Liver (tissue), 3 donors: ENCODE data around the gene HOXD13.

ENCODE experiments used
- ATF3 ChIP-seq: IDR thresholded peaks from 2 replicates; pipeline ENCODE4 v1.6.1; 2016; ENCODE audit warnings: antibody characterized with exemption
- EGR1 ChIP-seq, 2 donors: IDR thresholded peaks; 2 replicates each; pipeline ENCODE4 v1.6.1; 2016 to 2018; ENCODE audit warnings: antibody characterized with exemption in 2 of 2, low read depth in 2 of 2
- GABPA ChIP-seq, 2 donors: IDR thresholded peaks in 1 of 2; conservative IDR thresholded peaks in 1 of 2; 2 replicates each; pipeline ENCODE4 v1.6.1; 2016; ENCODE audit warnings: antibody characterized with exemption in 2 of 2, mild to moderate bottlenecking in 1 of 2, moderate library complexity in 1 of 2
- HNF4G ChIP-seq: IDR thresholded peaks from 2 replicates; pipeline ENCODE4 v1.6.1; 2016; ENCODE audit warnings: antibody characterized with exemption
- JUND ChIP-seq, 2 donors: IDR thresholded peaks; 2 replicates each; pipeline ENCODE4 v1.6.1; 2016; ENCODE audit warnings: antibody characterized with exemption in 2 of 2
- RAD21 ChIP-seq, 2 donors: IDR thresholded peaks; 2 replicates each; pipeline ENCODE4 v1.6.1; 2016; ENCODE audit warnings: antibody characterized with exemption in 2 of 2, mild to moderate bottlenecking in 2 of 2
- REST ChIP-seq: IDR thresholded peaks from 2 replicates; pipeline ENCODE4 v1.6.1; 2016; ENCODE audit warnings: antibody characterized with exemption, mild to moderate bottlenecking
- SP1 ChIP-seq: IDR thresholded peaks from 2 replicates; pipeline ENCODE4 v1.6.1; 2018; ENCODE audit warnings: antibody characterized with exemption, mild to moderate bottlenecking
- TAF1 ChIP-seq: conservative IDR thresholded peaks from 2 replicates; pipeline ENCODE4 v1.6.1; 2016; ENCODE audit warnings: antibody characterized with exemption, mild to moderate bottlenecking
- TF ChIP-seq, protein P1 (sequence below): fragments of 150-350 bp; IDR thresholded peaks from 2 replicates; pipeline ENCODE4 v1.5.1; 2017; ENCODE audit warnings: improper control_type of control experiment, low read depth, low read length; ENCODE audit not compliant: missing input control
- TF ChIP-seq, protein P2 (sequence below): IDR thresholded peaks from 2 replicates; pipeline ENCODE4 v1.6.1; 2016; ENCODE audit warnings: antibody characterized with exemption
- TF ChIP-seq, protein P3 (sequence below): IDR thresholded peaks from 2 replicates; pipeline ENCODE4 v1.6.1; 2016; ENCODE audit warnings: antibody characterized with exemption
- donor health status: healthy.
- donor health status: healthy.

GRCh38 chr2:176138923-176139660, 46.6 kb downstream of the HOXD13 start:
- TF ChIP-seq REST (no peak), SP1 (no peak), EGR1 (IDR thresholded peaks at IDR 0.05; ENCODE audit: low read depth in 2 of 2) (no peak), RAD21 (IDR thresholded peaks at IDR 0.05) (no peak), TAF1 (no peak), GABPA (IDR thresholded peaks at IDR 0.05 in 1 of 2, conservative IDR thresholded peaks at IDR 0.05 in 1 of 2) (no peak), ATF3 (no peak), JUND (IDR thresholded peaks at IDR 0.05) (no peak), HNF4G (no peak)
- TF ChIP-seq, protein P1, sequence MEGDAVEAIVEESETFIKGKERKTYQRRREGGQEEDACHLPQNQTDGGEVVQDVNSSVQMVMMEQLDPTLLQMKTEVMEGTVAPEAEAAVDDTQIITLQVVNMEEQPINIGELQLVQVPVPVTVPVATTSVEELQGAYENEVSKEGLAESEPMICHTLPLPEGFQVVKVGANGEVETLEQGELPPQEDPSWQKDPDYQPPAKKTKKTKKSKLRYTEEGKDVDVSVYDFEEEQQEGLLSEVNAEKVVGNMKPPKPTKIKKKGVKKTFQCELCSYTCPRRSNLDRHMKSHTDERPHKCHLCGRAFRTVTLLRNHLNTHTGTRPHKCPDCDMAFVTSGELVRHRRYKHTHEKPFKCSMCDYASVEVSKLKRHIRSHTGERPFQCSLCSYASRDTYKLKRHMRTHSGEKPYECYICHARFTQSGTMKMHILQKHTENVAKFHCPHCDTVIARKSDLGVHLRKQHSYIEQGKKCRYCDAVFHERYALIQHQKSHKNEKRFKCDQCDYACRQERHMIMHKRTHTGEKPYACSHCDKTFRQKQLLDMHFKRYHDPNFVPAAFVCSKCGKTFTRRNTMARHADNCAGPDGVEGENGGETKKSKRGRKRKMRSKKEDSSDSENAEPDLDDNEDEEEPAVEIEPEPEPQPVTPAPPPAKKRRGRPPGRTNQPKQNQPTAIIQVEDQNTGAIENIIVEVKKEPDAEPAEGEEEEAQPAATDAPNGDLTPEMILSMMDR = no peak
- TF ChIP-seq, protein P2, sequence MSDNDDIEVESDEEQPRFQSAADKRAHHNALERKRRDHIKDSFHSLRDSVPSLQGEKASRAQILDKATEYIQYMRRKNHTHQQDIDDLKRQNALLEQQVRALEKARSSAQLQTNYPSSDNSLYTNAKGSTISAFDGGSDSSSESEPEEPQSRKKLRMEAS = no peak
- TF ChIP-seq, protein P3, sequence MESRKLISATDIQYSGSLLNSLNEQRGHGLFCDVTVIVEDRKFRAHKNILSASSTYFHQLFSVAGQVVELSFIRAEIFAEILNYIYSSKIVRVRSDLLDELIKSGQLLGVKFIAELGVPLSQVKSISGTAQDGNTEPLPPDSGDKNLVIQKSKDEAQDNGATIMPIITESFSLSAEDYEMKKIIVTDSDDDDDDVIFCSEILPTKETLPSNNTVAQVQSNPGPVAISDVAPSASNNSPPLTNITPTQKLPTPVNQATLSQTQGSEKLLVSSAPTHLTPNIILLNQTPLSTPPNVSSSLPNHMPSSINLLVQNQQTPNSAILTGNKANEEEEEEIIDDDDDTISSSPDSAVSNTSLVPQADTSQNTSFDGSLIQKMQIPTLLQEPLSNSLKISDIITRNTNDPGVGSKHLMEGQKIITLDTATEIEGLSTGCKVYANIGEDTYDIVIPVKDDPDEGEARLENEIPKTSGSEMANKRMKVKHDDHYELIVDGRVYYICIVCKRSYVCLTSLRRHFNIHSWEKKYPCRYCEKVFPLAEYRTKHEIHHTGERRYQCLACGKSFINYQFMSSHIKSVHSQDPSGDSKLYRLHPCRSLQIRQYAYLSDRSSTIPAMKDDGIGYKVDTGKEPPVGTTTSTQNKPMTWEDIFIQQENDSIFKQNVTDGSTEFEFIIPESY = no peak
